Kidney epithelial cell (primary cell): ENCODE results near the gene ARHGAP42. TPM values are rescaled to one million over a fixed set of nuclear protein-coding genes. Genes with fewer than 3 reads are reported as not detected.
A peak's percentile ranks its signal among the peaks of the same experiment; 100 is the strongest.

Source experiments
- DNase-seq: peaks from one replicate; pipeline ENCODE4 v3.0.0-alpha.2; 2010; ENCODE audit warnings: low read depth
- H3K27me3 ChIP-seq: 2 replicates; pipeline ENCODE4 v1.6.0; 2011; ENCODE audit warnings: low read length; ENCODE audit not compliant: control insufficient read depth, insufficient read depth
- H3K36me3 ChIP-seq: 2 replicates; pipeline ENCODE4 v1.5.1; 2011; ENCODE audit warnings: low read length; ENCODE audit not compliant: control insufficient read depth, insufficient read depth
- H3K4me3 ChIP-seq: 2 replicates; pipeline ENCODE4 v1.5.1; 2011; ENCODE audit warnings: low read depth, mild to moderate bottlenecking, control low read depth, low read length
- total RNA-seq: library from RNA; depleted of rRNA; stranded (reverse); fragments of >200 nt; gene quantifications from 2 replicates; pipeline ENCODE4 v1.2.3, GENCODE V29; 2015
- TF ChIP-seq, protein P1 (sequence below): IDR thresholded peaks from 2 replicates; pipeline ENCODE4 v1.5.1; 2011; ENCODE audit warnings: mild to moderate bottlenecking, moderate library complexity, low read length, control low read depth, inconsistent platforms; ENCODE audit not compliant: insufficient read depth, poor library complexity, severe bottlenecking

The ARHGAP42 gene
- total RNA-seq, 1 donor from 2014 or later = 27.9 TPM

DNA sequence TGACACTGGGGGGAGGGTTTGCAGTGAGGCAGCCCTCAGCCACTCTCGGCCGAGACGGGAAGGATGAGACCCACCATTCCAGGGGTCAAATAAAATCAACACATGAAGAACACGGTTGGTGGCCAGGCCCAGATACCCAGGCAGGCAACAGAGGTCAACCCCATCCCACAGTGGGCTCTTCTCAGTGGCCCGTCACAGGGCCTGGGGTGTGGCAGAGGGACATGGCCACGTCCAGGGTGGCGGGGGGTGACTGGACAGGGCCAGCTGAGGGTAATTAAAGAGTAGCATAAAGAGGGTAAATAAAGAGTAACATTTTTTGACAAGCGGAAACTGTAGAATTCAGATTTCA, 188.4 kb downstream of the ARHGAP42 start:
- no peak for DNase-seq
- H3K4me3 ChIP-seq = no peak overlapping the region
- peaks cover 1% of the 10 kb centered on the region for H3K36me3 ChIP-seq
- TF ChIP-seq, protein P1, sequence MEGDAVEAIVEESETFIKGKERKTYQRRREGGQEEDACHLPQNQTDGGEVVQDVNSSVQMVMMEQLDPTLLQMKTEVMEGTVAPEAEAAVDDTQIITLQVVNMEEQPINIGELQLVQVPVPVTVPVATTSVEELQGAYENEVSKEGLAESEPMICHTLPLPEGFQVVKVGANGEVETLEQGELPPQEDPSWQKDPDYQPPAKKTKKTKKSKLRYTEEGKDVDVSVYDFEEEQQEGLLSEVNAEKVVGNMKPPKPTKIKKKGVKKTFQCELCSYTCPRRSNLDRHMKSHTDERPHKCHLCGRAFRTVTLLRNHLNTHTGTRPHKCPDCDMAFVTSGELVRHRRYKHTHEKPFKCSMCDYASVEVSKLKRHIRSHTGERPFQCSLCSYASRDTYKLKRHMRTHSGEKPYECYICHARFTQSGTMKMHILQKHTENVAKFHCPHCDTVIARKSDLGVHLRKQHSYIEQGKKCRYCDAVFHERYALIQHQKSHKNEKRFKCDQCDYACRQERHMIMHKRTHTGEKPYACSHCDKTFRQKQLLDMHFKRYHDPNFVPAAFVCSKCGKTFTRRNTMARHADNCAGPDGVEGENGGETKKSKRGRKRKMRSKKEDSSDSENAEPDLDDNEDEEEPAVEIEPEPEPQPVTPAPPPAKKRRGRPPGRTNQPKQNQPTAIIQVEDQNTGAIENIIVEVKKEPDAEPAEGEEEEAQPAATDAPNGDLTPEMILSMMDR = no peak
- no peaks in the 10 kb centered on the region for H3K27me3 ChIP-seq

DNA sequence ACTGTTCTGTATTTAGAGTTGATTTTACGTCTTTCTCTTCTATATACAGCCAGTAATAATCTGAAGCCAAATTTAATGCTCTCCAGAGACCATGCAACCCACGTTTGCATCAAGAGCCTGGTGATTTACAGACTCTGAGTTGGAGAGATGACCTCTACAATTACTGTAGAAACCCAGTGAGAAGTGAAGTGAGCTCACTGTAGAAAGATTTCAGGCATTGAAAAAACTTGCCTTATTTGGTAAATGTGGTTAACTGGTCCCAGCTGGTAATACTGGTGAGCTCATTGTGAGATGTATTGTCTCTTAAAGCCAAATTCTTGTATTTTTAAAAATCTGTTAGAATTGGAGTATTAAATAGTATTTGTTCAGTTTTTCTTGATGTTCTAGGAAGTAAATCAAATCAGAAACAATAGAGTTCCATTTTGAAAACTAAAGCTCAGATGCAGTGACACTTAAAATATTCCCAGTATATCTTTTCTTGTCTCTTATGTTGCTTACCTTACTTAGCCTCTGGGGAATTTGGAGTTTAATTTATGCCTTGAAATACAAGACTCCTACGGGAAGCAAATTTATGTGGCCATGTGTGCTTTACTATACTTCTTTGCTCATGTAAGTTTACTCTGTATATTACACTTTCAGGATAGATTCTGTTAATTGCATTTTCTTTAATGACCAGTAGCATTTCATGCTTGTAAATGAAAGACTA, 189.9 kb downstream of the ARHGAP42 start:
- H3K36me3 ChIP-seq = peaks cover 1% of the 10 kb centered on the region
- TF ChIP-seq, protein P1 = no peak
- DNase-seq = peak; percentile 97
- H3K4me3 ChIP-seq = no peak overlapping the region
- H3K27me3 ChIP-seq = no peaks in the 10 kb centered on the region

DNA sequence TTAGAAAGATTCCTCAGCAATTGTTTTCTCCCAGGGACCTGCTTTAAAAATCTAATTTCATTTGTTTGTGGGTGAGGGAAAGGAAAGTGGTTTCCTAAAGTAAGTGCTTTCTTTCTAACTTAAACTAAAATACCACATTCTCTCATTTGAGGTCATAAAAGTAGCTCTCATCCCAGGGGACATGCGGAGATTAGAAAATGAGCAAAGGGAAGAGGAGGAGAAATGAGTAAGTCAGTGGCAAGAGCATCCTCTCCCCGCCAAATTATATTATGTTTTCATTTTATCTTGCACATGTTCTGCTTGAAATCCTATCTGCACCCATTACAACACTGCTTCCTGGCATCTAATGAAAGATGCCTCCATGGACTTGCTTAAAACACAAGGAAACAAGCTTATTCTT, 191.4 kb downstream of the ARHGAP42 start:
- H3K4me3 ChIP-seq = no peak overlapping the region
- no peaks in the 10 kb centered on the region for H3K27me3 ChIP-seq
- TF ChIP-seq, protein P1 = no peak
- H3K36me3 ChIP-seq = peaks cover 1% of the 10 kb centered on the region
- DNase-seq = no peak

DNA sequence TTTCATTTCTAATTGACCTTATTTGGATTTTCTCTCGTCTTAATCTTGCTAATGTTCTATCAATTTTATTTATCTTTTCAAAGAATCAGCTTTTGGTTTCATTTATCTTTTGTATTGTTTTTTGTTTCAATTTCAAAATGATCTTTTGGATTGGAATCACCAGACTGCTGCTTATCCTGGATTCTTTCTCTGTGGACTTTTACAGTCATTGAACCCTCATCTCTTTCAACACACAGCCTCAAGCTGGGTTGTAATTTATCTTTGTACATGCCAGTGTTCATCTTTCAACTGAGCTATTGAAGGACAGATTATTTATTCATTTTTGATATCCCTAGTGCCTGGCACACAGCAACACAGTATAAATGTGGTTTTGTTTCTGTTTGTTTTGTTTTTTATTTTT, 195.9 kb downstream of the ARHGAP42 start:
- H3K36me3 ChIP-seq = no peaks in the 10 kb centered on the region
- DNase-seq = no peak
- no peak overlapping the region for H3K4me3 ChIP-seq
- no peaks in the 10 kb centered on the region for H3K27me3 ChIP-seq
- TF ChIP-seq, protein P1 = no peak

DNA sequence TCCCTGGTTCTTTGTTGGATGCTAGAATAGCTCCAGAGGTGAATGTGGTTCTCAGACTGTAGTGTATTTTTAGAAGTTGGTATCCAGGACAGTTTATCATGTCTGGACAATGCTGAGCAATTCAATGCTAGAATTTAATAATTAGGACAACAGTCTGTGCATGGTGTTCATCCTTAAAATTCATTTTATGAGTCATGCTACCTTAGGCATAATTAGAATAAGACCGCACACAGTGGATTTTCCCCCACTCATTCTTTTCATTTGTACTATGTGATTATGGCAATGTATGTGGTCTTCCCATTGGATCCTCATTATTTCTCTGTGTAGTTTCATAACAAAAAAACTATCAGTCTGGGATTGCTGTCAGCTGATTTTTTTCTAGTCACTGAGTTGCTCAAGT, 196.7 kb downstream of the ARHGAP42 start:
- H3K36me3 ChIP-seq = no peaks in the 10 kb centered on the region
- no peak overlapping the region for H3K4me3 ChIP-seq
- TF ChIP-seq, protein P1 = no peak
- no peak for DNase-seq
- no peaks in the 10 kb centered on the region for H3K27me3 ChIP-seq

DNA sequence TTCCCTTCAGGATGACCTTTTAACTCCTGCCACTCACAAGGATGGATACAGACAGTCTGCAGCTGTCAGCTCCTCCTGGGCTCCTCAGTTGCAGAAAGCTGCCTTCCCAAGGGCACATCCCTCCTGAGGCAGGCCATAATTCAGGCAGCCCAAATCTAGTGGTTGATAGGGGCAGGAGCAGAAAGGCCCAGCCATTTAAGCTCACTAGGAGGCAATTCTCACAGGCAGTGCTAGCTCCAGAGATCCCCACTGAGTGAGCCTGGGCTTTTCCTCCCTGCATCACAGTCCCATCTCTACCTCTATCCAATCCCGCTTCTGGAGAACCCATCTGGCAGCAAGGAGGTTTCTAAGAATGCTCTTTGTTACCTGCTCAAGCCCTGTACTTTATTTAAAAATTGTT, 200.6 kb downstream of the ARHGAP42 start:
- TF ChIP-seq, protein P1 = no peak
- DNase-seq = no peak
- H3K4me3 ChIP-seq = no peak overlapping the region
- no peaks in the 10 kb centered on the region for H3K36me3 ChIP-seq
- H3K27me3 ChIP-seq = no peaks in the 10 kb centered on the region
